WTC11 (cell line): ENCODE results near the gene CDC45.

ENCODE experiments used
- CREB1 ChIP-seq: sonication (generic); formaldehyde crosslinking; IDR thresholded peaks from 2 replicates; pipeline ENCODE4 v1.8.0; 2023; ENCODE audit warnings: mild to moderate bottlenecking, missing genetic modification reagents
- CTCF ChIP-seq: fragments of 200-600 bp; IDR thresholded peaks from 2 replicates; pipeline ENCODE4 v1.8.0; 2022; ENCODE audit warnings: antibody characterized with exemption
- E2F1 ChIP-seq: sonication (generic); formaldehyde crosslinking; IDR thresholded peaks from 2 replicates; pipeline ENCODE4 v1.8.0; 2022; ENCODE audit warnings: mild to moderate bottlenecking, missing genetic modification reagents
- E2F4 ChIP-seq: sonication (generic); formaldehyde crosslinking; IDR thresholded peaks from 2 replicates; pipeline ENCODE4 v1.8.1; 2022; ENCODE audit warnings: low read depth, mild to moderate bottlenecking, moderate library complexity, missing genetic modification reagents, borderline replicate concordance
- ERG ChIP-seq: fragments of 250-450 bp; sonication (Bioruptor Pico); IDR thresholded peaks from 2 replicates; pipeline ENCODE4 v1.8.0; 2021; ENCODE audit warnings: mild to moderate bottlenecking
- HMGA2 ChIP-seq: fragments of 250-450 bp; sonication (Bioruptor Pico); IDR thresholded peaks from 2 replicates; pipeline ENCODE4 v1.4.0; 2021; ENCODE audit warnings: mild to moderate bottlenecking, moderate library complexity
- JUN ChIP-seq: sonication (generic); formaldehyde crosslinking; IDR thresholded peaks from 2 replicates; pipeline ENCODE4 v1.8.0; 2023; ENCODE audit warnings: mild to moderate bottlenecking, missing genetic modification reagents
- MYBL2 ChIP-seq: sonication (generic); formaldehyde crosslinking; IDR thresholded peaks from 2 replicates; pipeline ENCODE4 v1.8.1; 2023; ENCODE audit warnings: mild to moderate bottlenecking, moderate library complexity, missing genetic modification reagents
- NFE2L1 ChIP-seq: sonication (generic); formaldehyde crosslinking; IDR thresholded peaks from 2 replicates; pipeline ENCODE4 v1.8.1; 2023; ENCODE audit warnings: missing genetic modification reagents
- NR2C2 ChIP-seq: sonication (generic); formaldehyde crosslinking; IDR thresholded peaks from 2 replicates; pipeline ENCODE4 v1.8.0; 2022; ENCODE audit warnings: mild to moderate bottlenecking, missing genetic modification reagents
- USF2 ChIP-seq: sonication (generic); formaldehyde crosslinking; IDR thresholded peaks from 2 replicates; pipeline ENCODE4 v1.8.1; 2023; ENCODE audit warnings: mild to moderate bottlenecking, missing genetic modification reagents, moderate library complexity
- ZNF232 ChIP-seq: sonication (generic); formaldehyde crosslinking; IDR thresholded peaks from 2 replicates; pipeline ENCODE4 v1.8.0; 2022; ENCODE audit warnings: mild to moderate bottlenecking, missing genetic modification reagents
- ZSCAN18 ChIP-seq: fragments of 250-450 bp; sonication (Bioruptor Pico); IDR thresholded peaks from 2 replicates; pipeline ENCODE4 v2.1.2; 2022; ENCODE audit warnings: mild to moderate bottlenecking, moderate library complexity

GRCh38 chr22:19527321-19527721, 47.6 kb downstream of the CDC45 start:
- no peak for TF ChIP-seq NR2C2 (CRISPR knock-in tag)
- no peak for TF ChIP-seq CTCF
- TF ChIP-seq ZNF232 (CRISPR knock-in tag): no peak
- no peak for TF ChIP-seq ZSCAN18
- no peak for TF ChIP-seq CREB1 (CRISPR knock-in tag)
- TF ChIP-seq NFE2L1 (CRISPR knock-in tag): no peak
- TF ChIP-seq E2F4 (CRISPR knock-in tag): no peak
- no peak for TF ChIP-seq MYBL2 (CRISPR knock-in tag)
- no peak for TF ChIP-seq E2F1 (CRISPR knock-in tag)
- TF ChIP-seq ERG (CRISPR knock-in tag): no peak
- TF ChIP-seq JUN (CRISPR knock-in tag): no peak
- TF ChIP-seq USF2: no peak
- TF ChIP-seq HMGA2 (CRISPR knock-in tag): no peak
